ENCODE measurements around the gene GPATCH2L.

The GPATCH2L gene

GRCh38 chr14:76136476-76137110, 15.1 kb upstream of the GPATCH2L start:
- DNase-seq, result no peak

GRCh38 chr14:76138119-76138757, 13.5 kb upstream of the GPATCH2L start:
- no peak for DNase-seq

- no peak for DNase-seq
Measured at GRCh38 chr14:76138758-76139723, 12.7 kb upstream of the GPATCH2L start.

- DNase-seq, result no peak
Measured at GRCh38 chr14:76143642-76144041, 8.1 kb upstream of the GPATCH2L start.

- no peak for DNase-seq
Measured at GRCh38 chr14:76146976-76147375, 4.7 kb upstream of the GPATCH2L start.

- no peak for DNase-seq
Measured at GRCh38 chr14:76149196-76149595, 2.5 kb upstream of the GPATCH2L start.

GRCh38 chr14:76152333-76152681, 585 bp downstream of the GPATCH2L start:
- no peak for DNase-seq

- no peak for DNase-seq
Measured at GRCh38 chr14:76153919-76154318, 2.2 kb downstream of the GPATCH2L start.

- no peak for DNase-seq
Measured at GRCh38 chr14:76154539-76155126, 2.9 kb downstream of the GPATCH2L start.

GRCh38 chr14:76163668-76164363, 12.1 kb downstream of the GPATCH2L start:
- no peak for DNase-seq

- no peak for DNase-seq
Measured at GRCh38 chr14:76168531-76168930, 16.8 kb downstream of the GPATCH2L start.

- DNase-seq, result no peak
Measured at GRCh38 chr14:76169776-76170175, 18.1 kb downstream of the GPATCH2L start.

- DNase-seq, result no peak
Measured at GRCh38 chr14:76174982-76175381, 23.3 kb downstream of the GPATCH2L start.

- no peak for DNase-seq
Measured at GRCh38 chr14:76175942-76176341, 24.2 kb downstream of the GPATCH2L start.

- no peak for DNase-seq
Measured at GRCh38 chr14:76181546-76181945, 29.8 kb downstream of the GPATCH2L start.

- DNase-seq, result no peak
Measured at GRCh38 chr14:76186308-76187027, 34.7 kb downstream of the GPATCH2L start.

GRCh38 chr14:76191297-76191696, 39.6 kb downstream of the GPATCH2L start:
- no peak for DNase-seq

- DNase-seq, result no peak
Measured at GRCh38 chr14:76193696-76194095, 42.0 kb downstream of the GPATCH2L start.

GRCh38 chr14:76194327-76194726, 42.6 kb downstream of the GPATCH2L start:
- DNase-seq, result no peak

GRCh38 chr14:76195003-76195402, 43.3 kb downstream of the GPATCH2L start:
- no peak for DNase-seq

- no peak for DNase-seq
Measured at GRCh38 chr14:76196980-76197695, 45.4 kb downstream of the GPATCH2L start.

All from cerebellar nuclear complex (tissue), 1 donor.